Measurements from ENCODE around the gene SLC16A5.

Gene SLC16A5

DNA sequence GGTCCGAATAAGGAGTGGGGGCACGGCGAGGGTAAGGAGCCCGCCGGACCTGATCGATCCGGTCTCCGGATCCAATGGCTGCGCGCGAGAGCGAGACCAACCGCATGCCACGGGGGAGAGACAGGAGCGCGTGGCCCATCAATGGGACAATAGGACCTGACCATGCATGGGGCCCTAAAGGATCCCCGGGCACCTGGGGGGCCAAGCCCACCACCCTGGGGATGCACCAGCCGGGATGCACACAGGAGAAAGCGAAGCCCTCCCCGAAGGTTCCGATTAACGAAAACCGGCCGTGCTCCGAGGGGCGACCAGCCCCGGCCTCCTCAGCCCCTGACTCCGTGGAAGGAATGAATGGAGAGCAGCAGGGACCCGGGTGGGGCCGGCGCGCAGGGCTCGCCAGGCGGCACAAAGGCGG, 66.0 kb downstream of the SLC16A5 start:
- Mint-ChIP-seq H3K27ac (peak overlapping the region; percentile 90), H3K4me3 (peak overlapping the region; percentile 88), H3K4me1 (ENCODE audit: low read depth) (peaks cover 37% of the 10 kb centered on the region), H3K27me3 (no peaks in the 10 kb centered on the region), H3K9me3 (no peaks in the 10 kb centered on the region), H3K36me3 (ENCODE audit: low read depth) (peaks cover 13% of the 10 kb centered on the region)
- intact Hi-C loops (cut with micrococcal nuclease), result loop anchor here (5.0 kb wide), 1 partner anchor 36 kb away; no protein-coding TSS in a partner anchor

DNA sequence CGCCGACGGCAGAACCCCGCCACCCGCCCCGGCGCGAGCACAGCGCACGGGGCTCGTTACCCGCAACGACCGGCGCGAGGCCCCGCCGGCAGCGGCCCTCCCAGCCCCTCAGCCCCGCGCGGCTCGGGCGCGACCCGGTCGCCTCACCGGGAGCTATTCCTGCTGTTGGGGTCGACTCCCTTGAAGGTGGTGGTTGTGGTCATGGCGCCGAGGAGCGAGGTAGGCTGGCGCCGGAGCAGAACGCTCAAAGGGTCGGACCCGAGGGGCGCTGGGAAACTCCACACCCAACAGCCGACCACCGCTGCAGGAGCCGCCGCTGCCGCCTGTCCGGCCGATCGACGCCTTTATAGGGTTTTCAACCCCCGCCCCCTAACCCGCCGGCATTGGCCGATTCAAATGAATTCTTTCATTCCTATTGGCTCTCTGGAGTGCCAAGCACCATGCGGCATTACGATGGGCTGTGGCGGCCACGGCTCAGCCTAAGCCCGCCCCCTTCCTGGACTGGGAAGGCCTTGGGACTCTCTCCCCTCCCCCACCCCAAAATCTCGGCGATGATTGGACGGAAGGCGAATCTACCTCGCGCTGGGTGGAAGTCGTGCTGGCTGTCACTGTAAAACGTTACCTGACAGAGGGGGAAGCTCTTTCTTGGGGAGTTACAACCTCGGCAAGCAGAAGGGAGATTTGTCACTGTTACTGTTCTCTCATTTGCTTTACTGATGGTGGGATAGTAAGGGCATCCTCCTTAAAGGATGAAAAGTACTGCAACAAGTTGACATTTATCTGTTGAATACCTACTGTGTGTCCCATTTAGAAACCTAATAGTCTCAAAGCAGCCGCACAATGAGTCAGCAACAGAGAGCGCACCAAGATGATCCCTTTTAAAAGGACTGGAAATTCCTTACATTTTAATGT, 66.7 kb downstream of the SLC16A5 start, which contains the start of gene JPT1:
TSS of gene JPT1 (minus strand) at position 318 of the 912 bp plus-strand sequence. CDS start at position 203, 115 bp downstream.
- Mint-ChIP-seq H3K27me3 (no peaks in the 10 kb centered on the region), H3K4me1 (ENCODE audit: low read depth) (peaks cover 34% of the 10 kb centered on the region), H3K9me3 (no peaks in the 10 kb centered on the region), H3K4me3 (peak within 1 kb of the TSS; percentile 88), H3K36me3 (ENCODE audit: low read depth) (peaks cover 12% of the 10 kb centered on the region), H3K27ac (peak within 1 kb of the TSS; percentile 90)
- intact Hi-C loops (cut with micrococcal nuclease), result loop anchor here (5.0 kb wide), 1 partner anchor 37 kb away; no protein-coding TSS in a partner anchor

DNA sequence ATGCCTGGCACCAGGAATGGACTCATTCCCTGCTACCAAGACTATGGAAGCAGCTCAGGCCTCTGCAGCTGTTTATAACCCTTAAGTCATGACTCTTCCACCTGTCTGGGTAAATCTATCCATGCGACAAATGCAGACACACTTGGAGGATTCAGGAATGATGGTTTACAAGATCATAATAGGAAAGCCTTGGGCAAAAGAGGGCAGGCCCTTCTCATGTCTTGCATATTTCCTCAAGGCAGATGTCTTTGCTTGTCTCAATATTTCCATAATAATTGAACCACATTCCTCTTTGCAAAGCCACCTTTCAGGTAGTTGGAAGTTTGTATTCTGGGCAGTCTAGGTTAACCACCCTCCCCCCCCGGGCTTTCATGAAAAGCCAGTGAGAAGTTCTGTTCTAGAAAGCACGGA, 67.4 kb downstream of the SLC16A5 start:
- peaks cover 28% of the 10 kb centered on the region for H3K4me1 Mint-ChIP-seq (ENCODE audit: low read depth)
- no peak overlapping the region for H3K4me3 Mint-ChIP-seq
- peaks cover 12% of the 10 kb centered on the region for H3K36me3 Mint-ChIP-seq (ENCODE audit: low read depth)
- intact Hi-C loops (cut with micrococcal nuclease), result no loop called here
- no peaks in the 10 kb centered on the region for H3K9me3 Mint-ChIP-seq
- H3K27me3 Mint-ChIP-seq, result no peaks in the 10 kb centered on the region
- no peak overlapping the region for H3K27ac Mint-ChIP-seq

All from dendritic cell treated with granulocyte-macrophage colony-stimulating factor and Interleukin-4, amounts not matched to agents 40 ng/mL and 50 ng/mL, for 4 days (primary cell).